Neutrophil (primary cell): Measurements from ENCODE around the gene ZNF439.
"Not testable (repeated sequence)": the region's sequence is repeated elsewhere in the genome, so short reads cannot be mapped to it uniquely, and the experiment has no call there.

Source experiments
- H3K27ac ChIP-seq: fragments of 200-600 bp; sonication (generic); 2 replicates; pipeline ENCODE4 v1.5.1; 2016; ENCODE audit warnings: mild to moderate bottlenecking, moderate library complexity
- H3K27me3 ChIP-seq: fragments of 200-600 bp; sonication (generic); 2 replicates; pipeline ENCODE4 v1.6.0; 2016; ENCODE audit warnings: mild to moderate bottlenecking
- H3K36me3 ChIP-seq: fragments of 200-600 bp; sonication (generic); 2 replicates; pipeline ENCODE4 v1.5.1; 2017
- H3K4me1 ChIP-seq, 2 experiments: fragments of 200-600 bp in 1 of 2; sonication (generic) in 1 of 2; 1 replicate in 1 of 2; 2 replicates in 1 of 2; pipeline versions ENCODE4 v1.5.1 to v1.6.1; 2013 to 2016; ENCODE audit warnings: low read depth in 1 of 2, low read length in 1 of 2, mild to moderate bottlenecking in 1 of 2, moderate library complexity in 1 of 2; ENCODE audit not compliant: control insufficient read depth in 1 of 2, insufficient read depth in 1 of 2
- H3K4me3 ChIP-seq, 2 experiments: fragments of 200-600 bp in 1 of 2; sonication (generic) in 1 of 2; 1 replicate in 1 of 2; 2 replicates in 1 of 2; pipeline ENCODE4 v1.5.1; 2013 to 2016; ENCODE audit warnings: low read depth in 1 of 2, low read length in 1 of 2, mild to moderate bottlenecking in 1 of 2, moderate library complexity in 1 of 2
- H3K9me3 ChIP-seq: fragments of 200-600 bp; sonication (generic); 2 replicates; pipeline ENCODE4 v1.5.1; 2016
- CTCF ChIP-seq: fragments of 200-600 bp; sonication (generic); IDR thresholded peaks from 2 replicates; pipeline ENCODE4 v1.5.1; 2016; ENCODE audit warnings: antibody characterized with exemption

ZNF439 gene

GRCh38 chr19:11861301-11861700 is 12.8 kb downstream of the ZNF439 start:
- no peaks in the 10 kb centered on the region for H3K4me1 ChIP-seq
- peaks cover 60% of the 10 kb centered on the region for H3K9me3 ChIP-seq
- H3K36me3 ChIP-seq, result peaks cover 3% of the 10 kb centered on the region
- H3K27me3 ChIP-seq, result no peaks in the 10 kb centered on the region
- no peak for TF ChIP-seq CTCF
- no peak overlapping the region for H3K4me3 ChIP-seq
- H3K27ac ChIP-seq, result no peak overlapping the region

- peaks cover 72% of the 10 kb centered on the region for H3K9me3 ChIP-seq
- H3K4me3 ChIP-seq, H3K4me1 ChIP-seq, H3K27me3 ChIP-seq, H3K27ac ChIP-seq: not testable (repeated sequence)
- peaks cover 19% of the 10 kb centered on the region for H3K36me3 ChIP-seq
These were observed 19.2 kb downstream of the ZNF439 start for GRCh38 chr19:11867766-11868165.

- H3K27me3 ChIP-seq, result no peaks in the 10 kb centered on the region
- peaks cover 72% of the 10 kb centered on the region for H3K9me3 ChIP-seq
- no peak overlapping the region for H3K27ac ChIP-seq
- H3K36me3 ChIP-seq, result peaks cover 19% of the 10 kb centered on the region
- no peak for TF ChIP-seq CTCF
- no peak overlapping the region for H3K4me3 ChIP-seq
- no peaks in the 10 kb centered on the region for H3K4me1 ChIP-seq
These were observed 19.7 kb downstream of the ZNF439 start for GRCh38 chr19:11868188-11868587.

GRCh38 chr19:11872624-11873023 is 24.1 kb downstream of the ZNF439 start:
- Histone ChIP-seq H3K36me3 (peaks cover 2% of the 10 kb centered on the region), H3K4me1 (no peaks in the 10 kb centered on the region), H3K27me3 (no peaks in the 10 kb centered on the region), H3K9me3 (peaks cover 38% of the 10 kb centered on the region), H3K4me3 (no peak overlapping the region), H3K27ac (no peak overlapping the region)
- no peak for TF ChIP-seq CTCF

- H3K27ac ChIP-seq, result no peak overlapping the region
- no peaks in the 10 kb centered on the region for H3K27me3 ChIP-seq
- H3K36me3 ChIP-seq, result no peaks in the 10 kb centered on the region
- peaks cover 27% of the 10 kb centered on the region for H3K9me3 ChIP-seq
- no peak overlapping the region for H3K4me3 ChIP-seq
- no peaks in the 10 kb centered on the region for H3K4me1 ChIP-seq
- no peak for TF ChIP-seq CTCF
These were observed 25.2 kb downstream of the ZNF439 start for GRCh38 chr19:11873762-11874161.

GRCh38 chr19:11879687-11880266 is 31.3 kb downstream of the ZNF439 start:
- H3K27me3 ChIP-seq, H3K9me3 ChIP-seq, H3K4me1 ChIP-seq, H3K27ac ChIP-seq, H3K36me3 ChIP-seq, H3K4me3 ChIP-seq: not testable (repeated sequence)
- peak; percentile 12 for TF ChIP-seq CTCF
